Natural killer cell (primary cell): ENCODE results near the gene MMP24OS. TPM values are rescaled to one million over a fixed set of nuclear protein-coding genes. Genes with fewer than 3 reads are reported as not detected.
A peak's percentile ranks its signal among the peaks of the same experiment; 100 is the strongest.

ENCODE experiments used
- ATAC-seq, 3 donors: fragments of 150-1000 bp in 2 of 3; fragments of 200-7000 bp in 1 of 3; cut with Tn5 transposase; 1 replicate in 1 of 3; 2 replicates in 2 of 3; pipeline ENCODE4 v1.10.0; 2021; ENCODE audit warnings: mild to moderate bottlenecking in 2 of 3, moderate library complexity in 2 of 3
- DNase-seq, 2 donors: peaks; one replicate each; pipeline versions ENCODE4 v3.0.0 to v3.0.0-alpha.2; 2013 to 2021; ENCODE audit warnings: mixed read lengths in 1 of 2
- H3K27ac ChIP-seq: one replicate; pipeline ENCODE4 v1.5.1; 2013; ENCODE audit warnings: mild to moderate bottlenecking, low read length
- H3K27me3 ChIP-seq: one replicate; pipeline ENCODE4 v1.6.1; 2013; ENCODE audit warnings: low read length; ENCODE audit not compliant: control insufficient read depth, insufficient read depth
- H3K36me3 ChIP-seq: one replicate; pipeline ENCODE4 v1.6.1; 2013; ENCODE audit warnings: low read length; ENCODE audit not compliant: control insufficient read depth, insufficient read depth
- H3K4me1 ChIP-seq: one replicate; pipeline ENCODE4 v1.6.1; 2013; ENCODE audit warnings: low read length; ENCODE audit not compliant: control insufficient read depth, insufficient read depth
- H3K4me3 ChIP-seq: one replicate; pipeline ENCODE4 v1.5.1; 2013; ENCODE audit warnings: low read length
- H3K9me3 ChIP-seq: one replicate; pipeline ENCODE4 v1.6.1; 2013; ENCODE audit warnings: low read length; ENCODE audit not compliant: control insufficient read depth, insufficient read depth
- H3K27ac Mint-ChIP-seq, 2 donors: one replicate each; pipeline ENCODE4 v1.8.0; 2022; ENCODE audit warnings: mild to moderate bottlenecking in 2 of 2, mixed read lengths in 2 of 2, moderate library complexity in 1 of 2
- H3K27me3 Mint-ChIP-seq, 2 donors: one replicate each; pipeline ENCODE4 v1.8.0; 2022; ENCODE audit warnings: low read depth in 2 of 2, mixed read lengths in 2 of 2
- H3K36me3 Mint-ChIP-seq: one replicate; pipeline ENCODE4 v1.8.0; 2022; ENCODE audit warnings: mixed read lengths
- H3K4me1 Mint-ChIP-seq, 2 donors: one replicate each; pipeline ENCODE4 v1.8.0; 2022; ENCODE audit warnings: mixed read lengths in 2 of 2
- H3K4me3 Mint-ChIP-seq: one replicate; pipeline ENCODE4 v1.8.0; 2022; ENCODE audit warnings: mild to moderate bottlenecking, moderate library complexity, mixed read lengths
- H3K9me3 Mint-ChIP-seq, 2 donors: one replicate each; pipeline ENCODE4 v1.8.0; 2022; ENCODE audit warnings: mixed read lengths in 2 of 2
- CTCF ChIP-seq: fragments of 200-600 bp; IDR thresholded peaks from one replicate; pipeline ENCODE4 v1.8.0; 2022; ENCODE audit warnings: antibody characterized with exemption
- WGBS: methylation state at CpG from one replicate; pipeline ENCODE4 v1.1.7; 2013; ENCODE audit warnings: missing lambda C conversion rate; ENCODE audit not compliant: insufficient coverage; 5-methylcytosine and 5-hydroxymethylcytosine counted together
- intact Hi-C: fragments of 100-400 bp; cut with micrococcal nuclease; formaldehyde crosslinking; loops from one replicate; pipeline ENCODE4 v1.14.2; 2022
- total RNA-seq, 4 donors: library from RNA; stranded (reverse); fragments of 120-200 nt in 1 of 4; gene quantifications; one replicate each; pipeline versions ENCODE4 v1.2.3 to v1.2.4, GENCODE V29; 2013 to 2022

Gene MMP24OS
- total RNA-seq, 3 donors from 2014 or later (not counting 1 experiment from before 2014, with no cell fraction given) = 76.5 to 92.7 (median 86.6) TPM

DNA sequence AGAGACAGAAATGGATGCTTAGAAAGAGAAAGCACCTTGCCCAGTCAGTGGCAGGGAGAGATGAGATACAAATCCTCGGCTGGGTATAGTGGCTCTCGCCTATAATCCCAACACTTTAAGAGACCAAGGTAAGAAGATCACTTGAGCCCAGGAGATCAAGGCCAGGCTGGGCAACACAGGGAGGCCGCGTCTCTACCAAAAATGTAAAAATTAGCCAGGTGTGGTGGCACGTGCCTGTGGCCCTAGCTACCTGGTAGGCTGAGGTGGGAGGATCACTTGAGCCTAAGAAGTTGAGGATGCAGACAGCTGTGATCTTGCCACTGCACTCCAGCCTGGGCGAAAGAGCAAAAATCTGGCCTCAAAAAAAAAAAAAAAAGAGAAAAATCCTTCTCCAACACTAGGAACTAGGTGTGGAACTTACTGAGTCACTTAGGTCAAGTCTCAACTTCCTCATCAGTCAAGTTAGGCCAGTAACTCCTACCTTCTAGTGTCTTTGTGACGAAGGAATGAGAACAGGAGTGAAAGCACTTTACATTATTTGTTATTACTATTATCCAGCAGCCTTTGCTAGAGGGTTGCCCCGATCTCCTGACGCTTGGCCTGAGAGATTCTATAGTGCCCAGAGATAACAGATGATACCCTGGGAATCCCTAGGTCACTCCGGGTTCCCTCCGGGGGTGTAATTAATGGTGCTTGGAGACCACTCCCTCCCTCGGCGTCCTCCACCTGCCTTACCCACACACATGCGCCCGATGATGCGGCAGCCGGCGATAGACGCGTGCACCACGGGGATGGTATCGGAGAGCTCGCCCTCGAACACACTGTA, 5.7 kb upstream of the MMP24OS start:
- Histone ChIP-seq H3K27ac (peak overlapping the region; percentile 67), H3K27me3 (no peaks in the 10 kb centered on the region), H3K4me1 (peaks cover 21% of the 10 kb centered on the region), H3K9me3 (no peaks in the 10 kb centered on the region), H3K36me3 (peaks cover 23% of the 10 kb centered on the region), H3K4me3 (peak overlapping the region; percentile 81)
- H3K36me3 Mint-ChIP-seq = no peaks in the 10 kb centered on the region
- H3K4me3 Mint-ChIP-seq = peak overlapping the region; percentile 96
- 25% methylated on average over 23 of the region's 24 CpGs for WGBS
- no peak for TF ChIP-seq CTCF
- ATAC-seq (peak in 2 of 3 donors; percentile 46 to 49), DNase-seq (peak in 1 of 2 donors; percentile 31)
- intact Hi-C loops = no loop called here
- peaks cover 0 to 2% of the 10 kb centered on the region in 2 donors for H3K27me3 Mint-ChIP-seq
- no peaks in the 10 kb centered on the region for H3K9me3 Mint-ChIP-seq
- peak overlapping the region; percentile 90 for H3K27ac Mint-ChIP-seq
- peaks cover 13 to 29% of the 10 kb centered on the region in 2 donors for H3K4me1 Mint-ChIP-seq

DNA sequence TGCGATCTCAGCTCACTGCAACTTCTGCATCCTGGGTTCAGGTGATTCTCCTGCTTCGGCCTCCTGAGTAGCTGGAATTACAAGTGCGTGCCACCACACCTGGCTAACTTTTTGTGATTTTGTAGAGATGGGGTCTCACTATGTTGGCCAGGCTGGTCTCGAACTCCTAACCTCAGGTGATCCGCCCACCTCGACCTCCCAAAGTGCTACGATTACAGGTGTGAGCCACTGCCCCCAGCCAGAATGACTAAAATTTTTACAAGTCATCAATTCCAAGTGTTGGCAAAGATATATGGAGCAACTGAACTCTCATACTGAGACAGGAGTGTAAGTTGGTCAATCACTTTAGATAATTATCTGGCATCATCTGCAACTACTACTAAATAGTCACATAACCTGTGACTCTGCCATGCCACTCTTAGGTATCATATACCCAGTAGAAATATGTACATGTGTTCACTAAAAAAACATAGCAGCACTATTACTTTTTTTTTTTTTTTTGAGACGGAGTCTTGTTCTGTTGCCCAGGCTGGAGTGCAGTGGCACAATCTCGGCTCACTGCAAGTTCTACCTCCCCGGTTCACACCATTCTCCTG, 3.7 kb upstream of the MMP24OS start:
- TF ChIP-seq CTCF = no peak
- DNase-seq = no peak
- H3K4me1 Mint-ChIP-seq = peaks cover 25 to 45% of the 10 kb centered on the region in 2 donors
- no peak overlapping the region for H3K27ac ChIP-seq
- H3K27ac Mint-ChIP-seq = no peak overlapping the region
- no peaks in the 10 kb centered on the region for H3K27me3 ChIP-seq
- ATAC-seq = no peak
- peaks cover 24% of the 10 kb centered on the region for H3K36me3 ChIP-seq
- 97% methylated on average over 9 of the region's 10 CpGs for WGBS
- no peak overlapping the region for H3K4me3 ChIP-seq
- peaks cover 33% of the 10 kb centered on the region for H3K4me1 ChIP-seq
- H3K9me3 ChIP-seq = no peaks in the 10 kb centered on the region
- H3K27me3 Mint-ChIP-seq = no peaks in the 10 kb centered on the region
- H3K36me3 Mint-ChIP-seq = no peaks in the 10 kb centered on the region
- no peaks in the 10 kb centered on the region for H3K9me3 Mint-ChIP-seq
- no peak overlapping the region for H3K4me3 Mint-ChIP-seq
- intact Hi-C loops = no loop called here

DNA sequence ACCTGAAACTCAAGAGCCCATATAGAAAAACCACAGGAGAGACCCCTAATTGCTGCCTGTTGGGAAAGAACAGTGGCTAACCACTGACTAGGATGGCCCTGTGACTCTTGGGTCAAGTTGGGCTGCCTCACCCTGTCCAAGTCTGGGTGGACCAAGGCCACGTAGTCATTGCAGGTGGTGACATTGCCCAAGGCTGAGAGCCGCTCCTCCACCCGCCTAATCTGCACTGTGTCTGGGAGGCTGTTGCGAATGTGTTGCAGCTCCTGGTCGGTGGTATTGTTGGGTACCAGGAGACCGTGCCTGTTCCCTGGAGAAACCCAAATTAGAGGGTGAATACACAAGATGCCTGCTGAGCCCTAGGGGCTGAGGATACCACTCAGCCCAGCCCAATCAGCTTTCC, 2.6 kb upstream of the MMP24OS start:
- Mint-ChIP-seq H3K27ac (peak overlapping the region; percentile 97 to 100), H3K36me3 (no peaks in the 10 kb centered on the region), H3K9me3 (no peaks in the 10 kb centered on the region), H3K4me3 (peak overlapping the region; percentile 22), H3K4me1 (peaks cover 25 to 55% of the 10 kb centered on the region in 2 donors), H3K27me3 (no peaks in the 10 kb centered on the region)
- peaks cover 32% of the 10 kb centered on the region for H3K36me3 ChIP-seq
- no peak overlapping the region for H3K27ac ChIP-seq
- peaks cover 44% of the 10 kb centered on the region for H3K4me1 ChIP-seq
- no peak for ATAC-seq
- DNase-seq = no peak
- TF ChIP-seq CTCF = no peak
- no peak overlapping the region for H3K4me3 ChIP-seq
- intact Hi-C loops = no loop called here
- no peaks in the 10 kb centered on the region for H3K27me3 ChIP-seq
- WGBS = 98% methylated on average over 6 of the region's 6 CpGs
- no peaks in the 10 kb centered on the region for H3K9me3 ChIP-seq
